GM12892 (cell line): ENCODE measurements around the gene POLR3H.

Experiments
- POLR2A ChIP-seq: IDR thresholded peaks from 2 replicates; pipeline ENCODE4 v1.6.1; 2011; ENCODE audit warnings: low read depth, low read length, control low read depth
- POLR2AphosphoS5 ChIP-seq: IDR thresholded peaks from 2 replicates; pipeline ENCODE4 v1.6.1; 2011; ENCODE audit warnings: low read depth, low read length, control low read depth
- TAF1 ChIP-seq: IDR thresholded peaks from 2 replicates; pipeline ENCODE4 v1.6.1; 2011; ENCODE audit warnings: low read depth, mild to moderate bottlenecking, control low read depth, low read length, borderline replicate concordance

GRCh38 chr22:41582694-41583093, 38.4 kb upstream of the POLR3H start:
- TF ChIP-seq POLR2AphosphoS5 (no peak), POLR2A (no peak), TAF1 (no peak)
